GM12892 (cell line): ENCODE data around the gene SDCBP2.

Experiments used
- POLR2A ChIP-seq: IDR thresholded peaks from 2 replicates; pipeline ENCODE4 v1.6.1; 2011; ENCODE audit warnings: low read depth, low read length, control low read depth
- POLR2AphosphoS5 ChIP-seq: IDR thresholded peaks from 2 replicates; pipeline ENCODE4 v1.6.1; 2011; ENCODE audit warnings: low read depth, low read length, control low read depth
- TAF1 ChIP-seq: IDR thresholded peaks from 2 replicates; pipeline ENCODE4 v1.6.1; 2011; ENCODE audit warnings: low read depth, mild to moderate bottlenecking, control low read depth, low read length, borderline replicate concordance

DNA sequence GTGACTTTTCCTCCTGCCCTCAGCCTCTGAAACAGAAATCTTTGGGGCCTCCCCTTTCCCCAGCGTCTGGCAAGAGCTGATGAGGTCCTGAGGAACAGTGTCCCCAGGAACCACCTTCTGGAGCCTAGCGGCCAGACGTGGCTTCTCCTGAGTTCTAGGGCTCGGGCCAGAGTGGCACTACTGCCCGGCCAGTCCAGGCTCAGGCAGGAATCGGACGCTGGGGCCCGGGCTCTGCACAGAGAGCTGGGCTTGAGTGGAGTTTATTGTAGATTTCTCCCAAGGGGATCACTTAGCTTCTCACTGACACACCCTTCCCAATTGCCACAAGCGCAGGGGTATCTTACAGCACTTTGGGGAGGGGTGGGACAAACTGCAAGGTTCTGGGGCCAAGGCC, 20.2 kb downstream of the SDCBP2 start:
- TF ChIP-seq TAF1 (no peak), POLR2AphosphoS5 (no peak), POLR2A (no peak)
